HepG2 (cell line): ENCODE measurements around the gene IL27RA. TPM values are rescaled to one million over a fixed set of nuclear protein-coding genes. Genes with fewer than 3 reads are reported as not detected.

Source experiments
- ETV5 ChIP-seq: IDR thresholded peaks from 2 replicates; pipeline ENCODE4 v1.6.1; 2018; ENCODE audit warnings: missing biosample characterization, missing genetic modification reagents, inconsistent platforms, borderline replicate concordance
- FOXO4 ChIP-seq: sonication (generic); formaldehyde crosslinking; conservative IDR thresholded peaks from 2 replicates; pipeline ENCODE4 v1.8.1; 2023; ENCODE audit warnings: missing genetic modification reagents
- PATZ1 ChIP-seq: sonication (generic); formaldehyde crosslinking; IDR thresholded peaks from 2 replicates; pipeline ENCODE4 v1.4.0; 2020; ENCODE audit warnings: missing genetic modification reagents
- SNAPC2 ChIP-seq: sonication (generic); formaldehyde crosslinking; IDR thresholded peaks from 2 replicates; pipeline ENCODE4 v1.8.1; 2022; ENCODE audit warnings: mild to moderate bottlenecking, missing genetic modification reagents
- SOX5 ChIP-seq: IDR thresholded peaks from 2 replicates; pipeline ENCODE4 v1.6.1; 2016; ENCODE audit warnings: borderline replicate concordance
- ZHX1 ChIP-seq: sonication (generic); formaldehyde crosslinking; IDR thresholded peaks from 2 replicates; pipeline ENCODE4 v1.8.1; 2022; ENCODE audit warnings: low read depth, mild to moderate bottlenecking, missing genetic modification reagents
- polyA plus RNA-seq, 8 experiments: library from polyadenylated mRNA; depleted of rRNA in 3 of 8; stranded (reverse) in 7 of 8; unstranded in 1 of 8; fragments of >200 nt; fragmentation: Illumina TruSeq in 4 of 8; extraction: Trizol in 4 of 8; gene quantifications; 2 replicates each; pipeline versions ENCODE4 v1.2.1 to v1.2.3, GENCODE V29; 2011 to 2016; ENCODE audit warnings: low read depth in 4 of 8, missing spikeins in 1 of 8, mixed read lengths in 1 of 8; ENCODE audit not compliant: insufficient read depth in 1 of 8
- total RNA-seq, 5 experiments: library from RNA; depleted of rRNA; stranded (reverse); fragments of >200 nt; fragmentation: Illumina TruSeq; extraction: Trizol; gene quantifications; 2 replicates each; pipeline ENCODE4 v1.2.3, GENCODE V29; 2016; ENCODE audit warnings: low read depth in 1 of 5

IL27RA gene
- total and polyA plus RNA-seq, 2 of the 13 experiments (the other 11 are each of a cell fraction or from before 2014, with no cell fraction given) = 3.5 to 8.1 TPM

- TF ChIP-seq ZHX1 (CRISPR knock-in tag) (no peak), SNAPC2 (CRISPR knock-in tag) (no peak), PATZ1 (CRISPR knock-in tag) (peak; percentile 79), ETV5 (no peak; the same call in 1 of the 2 replicates), SOX5 (no peak), FOXO4 (CRISPR knock-in tag) (no peak)
Observed at GRCh38 chr19:14085309-14085995, 53.9 kb downstream of the IL27RA start, which contains the start of gene C19orf67 (continued).
